ENCODE results near the gene PHC3.

GRCh38 chr3:170064108-170064507, 117.4 kb downstream of the PHC3 start:
- TF ChIP-seq CTCF (optimal IDR thresholded peaks at IDR 0.05 in 1 of 3, IDR thresholded peaks at IDR 0.05 in 1 of 3, conservative IDR thresholded peaks at IDR 0.05 in 1 of 3; ENCODE audit: extremely low read depth in 1 of 3, insufficient read depth in 2 of 3, low read length in 3 of 3) (no peak), EZH2 (IDR thresholded peaks at IDR 0.05; ENCODE audit: low read length) (no peak)

All from keratinocyte (primary cell).